Measurements from ENCODE around the gene AGBL4.
"Not testable (repeated sequence)": the region's sequence is repeated elsewhere in the genome, so short reads cannot be mapped to it uniquely, and the experiment has no call there.

GRCh38 chr1:49738118-49738517, 285.6 kb downstream of the AGBL4 start:
- TF ChIP-seq CTCF (conservative IDR thresholded peaks at IDR 0.05; ENCODE audit: low read depth, low read length); EZH2 (IDR thresholded peaks at IDR 0.05; ENCODE audit: low read length, unreplicated experiment): not testable (repeated sequence)
